IMR-90 (cell line): ENCODE measurements around the gene CC2D1A. TPM values are rescaled to one million over a fixed set of nuclear protein-coding genes. Genes with fewer than 3 reads are reported as not detected.

ENCODE experiments used
- ATAC-seq: fragments of 200-7000 bp; cut with Tn5 transposase; 2 replicates; pipeline ENCODE4 v1.9.1; 2020; ENCODE audit warnings: low read depth, mild to moderate bottlenecking, moderate library complexity
- BruUV-seq: library from RNA; stranded (reverse); fragments of 400-500 nt; replicated peaks from 2 replicates; lab custom pipeline; 2021; lab: Mats Ljungman, UMichigan
- CTCF ChIA-PET: fragments of 300-600 bp; formaldehyde crosslinking; extraction: SDS; loops from one replicate; lab custom pipeline; 2021; ENCODE audit warnings: antibody characterized with exemption; lab: Yijun Ruan, JAX
- POLR2A ChIA-PET: fragments of 300-600 bp; sonication (Branson Sonifier 250); formaldehyde crosslinking; loops from one replicate; lab custom pipeline; 2022; ENCODE audit warnings: antibody characterized with exemption; ENCODE audit not compliant: unreplicated experiment; lab: Charles Lee
- DNase-seq: peaks from one replicate; pipeline ENCODE4 v3.0.0; 2013
- H2AFZ ChIP-seq: replicated peaks from 2 replicates; pipeline ENCODE3; 2013; ENCODE audit warnings: low read length, mild to moderate bottlenecking; ENCODE audit not compliant: poor library complexity
- H2AK5ac ChIP-seq: 2 replicates; pipeline ENCODE4 v1.6.1; 2013; ENCODE audit warnings: low read depth, low read length, inconsistent platforms
- H2AK9ac ChIP-seq: replicated peaks from 2 replicates; pipeline ENCODE3; 2013; ENCODE audit warnings: mild to moderate bottlenecking, low read depth, low read length, moderate library complexity; ENCODE audit not compliant: poor library complexity
- H2BK120ac ChIP-seq: 2 replicates; pipeline ENCODE4 v1.6.1; 2013; ENCODE audit warnings: low read depth, low read length, inconsistent platforms
- H2BK15ac ChIP-seq: 3 replicates; pipeline ENCODE4 v1.6.1; 2013; ENCODE audit warnings: low read depth, low read length, inconsistent platforms
- H2BK20ac ChIP-seq: 2 replicates; pipeline ENCODE4 v1.6.1; 2013; ENCODE audit warnings: low read depth, mild to moderate bottlenecking, inconsistent platforms, low read length, moderate library complexity
- H2BK5ac ChIP-seq: 2 replicates; pipeline ENCODE4 v1.6.1; 2013; ENCODE audit warnings: mild to moderate bottlenecking, low read depth, low read length, inconsistent platforms; ENCODE audit not compliant: poor library complexity, severe bottlenecking
- H3K14ac ChIP-seq: replicated peaks from 2 replicates; pipeline ENCODE4 v1.6.1; 2013; ENCODE audit warnings: low read depth, low read length, inconsistent platforms
- H3K18ac ChIP-seq: 2 replicates; pipeline ENCODE4 v1.6.1; 2013; ENCODE audit warnings: low read depth, low read length, control low read depth
- H3K23ac ChIP-seq: 2 replicates; pipeline ENCODE4 v1.6.1; 2013; ENCODE audit warnings: low read depth, low read length, inconsistent platforms
- H3K27ac ChIP-seq: 2 replicates; pipeline ENCODE4 v1.5.1; 2013; ENCODE audit warnings: mild to moderate bottlenecking, control low read depth, low read length; ENCODE audit not compliant: insufficient read depth
- H3K27me3 ChIP-seq: 2 replicates; pipeline ENCODE4 v1.6.1; 2013; ENCODE audit warnings: low read length; ENCODE audit not compliant: control insufficient read depth, insufficient read depth
- H3K36me3 ChIP-seq: 2 replicates; pipeline ENCODE4 v1.6.1; 2013; ENCODE audit warnings: low read length, mixed read lengths; ENCODE audit not compliant: control insufficient read depth, insufficient read depth
- H3K4ac ChIP-seq: 2 replicates; pipeline ENCODE4 v1.6.1; 2013; ENCODE audit warnings: low read depth, low read length, inconsistent platforms
- H3K4me1 ChIP-seq: 2 replicates; pipeline ENCODE4 v1.6.1; 2013; ENCODE audit warnings: low read length, mixed read lengths; ENCODE audit not compliant: control insufficient read depth, insufficient read depth
- H3K4me2 ChIP-seq: 2 replicates; pipeline ENCODE4 v1.6.1; 2013; ENCODE audit warnings: low read depth, mild to moderate bottlenecking, control low read depth, low read length, moderate library complexity
- H3K4me3 ChIP-seq: 2 replicates; pipeline ENCODE4 v1.5.1; 2013; ENCODE audit warnings: low read depth, mild to moderate bottlenecking, control low read depth, low read length, moderate library complexity; ENCODE audit not compliant: insufficient read depth
- H3K56ac ChIP-seq: 2 replicates; pipeline ENCODE4 v1.6.1; 2013; ENCODE audit warnings: low read length, inconsistent platforms; ENCODE audit not compliant: insufficient read depth; ENCODE audit errors: extremely low read depth
- H3K79me1 ChIP-seq, 2 experiments: 2 replicates each; pipeline ENCODE4 v1.6.1; 2013; ENCODE audit warnings: low read length in 2 of 2, inconsistent platforms in 1 of 2, low read depth in 1 of 2
- H3K9ac ChIP-seq: 2 replicates; pipeline ENCODE4 v1.6.1; 2013; ENCODE audit warnings: low read depth, low read length, control low read depth
- H3K9me1 ChIP-seq: 2 replicates; pipeline ENCODE4 v1.6.1; 2013; ENCODE audit warnings: low read length, inconsistent platforms; ENCODE audit not compliant: insufficient read depth
- H3K9me3 ChIP-seq: 2 replicates; pipeline ENCODE4 v1.6.1; 2013; ENCODE audit warnings: low read length; ENCODE audit not compliant: control insufficient read depth, insufficient read depth
- H4K20me1 ChIP-seq: 2 replicates; pipeline ENCODE4 v1.6.1; 2013; ENCODE audit warnings: low read length, inconsistent platforms; ENCODE audit not compliant: insufficient read depth
- H4K5ac ChIP-seq: 2 replicates; pipeline ENCODE4 v1.6.1; 2013; ENCODE audit warnings: mild to moderate bottlenecking, low read depth, low read length, control low read depth
- H4K8ac ChIP-seq, 2 experiments: 2 replicates each; pipeline ENCODE4 v1.6.1; 2013; ENCODE audit warnings: low read depth in 2 of 2, low read length in 2 of 2, control low read depth in 1 of 2, inconsistent platforms in 1 of 2
- H4K91ac ChIP-seq: 2 replicates; pipeline ENCODE4 v1.6.1; 2013; ENCODE audit warnings: low read depth, low read length, inconsistent platforms; ENCODE audit not compliant: insufficient read depth
- BHLHE40 ChIP-seq: fragments of 150-350 bp; IDR thresholded peaks from 2 replicates; pipeline ENCODE4 v1.6.1; 2016; ENCODE audit warnings: mild to moderate bottlenecking, low read depth, low read length
- CEBPB ChIP-seq: IDR thresholded peaks from 2 replicates; pipeline ENCODE4 v1.6.1; 2012; ENCODE audit warnings: low read depth, low read length, improper control_type of control experiment
- CHD1 ChIP-seq: IDR thresholded peaks from 2 replicates; pipeline ENCODE4 v1.6.1; 2012; ENCODE audit warnings: low read depth, low read length, improper control_type of control experiment
- FOS ChIP-seq: fragments of 150-350 bp; IDR thresholded peaks from 2 replicates; pipeline ENCODE4 v1.6.1; 2016; ENCODE audit warnings: low read depth, low read length
- MAFK ChIP-seq: IDR thresholded peaks from 2 replicates; pipeline ENCODE4 v1.6.1; 2012; ENCODE audit warnings: low read depth, low read length, improper control_type of control experiment
- MAZ ChIP-seq: IDR thresholded peaks from 2 replicates; pipeline ENCODE4 v1.6.1; 2012; ENCODE audit warnings: low read depth, mild to moderate bottlenecking, low read length, improper control_type of control experiment, moderate library complexity, borderline replicate concordance
- MXI1 ChIP-seq: IDR thresholded peaks from 2 replicates; pipeline ENCODE4 v1.6.1; 2012; ENCODE audit warnings: low read depth, mild to moderate bottlenecking, low read length, moderate library complexity, borderline replicate concordance
- NFE2L2 ChIP-seq: fragments of 150-350 bp; IDR thresholded peaks from 2 replicates; pipeline ENCODE4 v1.6.1; 2016; ENCODE audit warnings: low read depth, mild to moderate bottlenecking, low read length
- POLR2A ChIP-seq: IDR thresholded peaks from 2 replicates; pipeline ENCODE4 v1.6.1; 2012; ENCODE audit warnings: mild to moderate bottlenecking, low read depth, low read length
- RAD21 ChIP-seq: IDR thresholded peaks from 2 replicates; pipeline ENCODE4 v1.6.1; 2012; ENCODE audit warnings: low read length, improper control_type of control experiment
- RCOR1 ChIP-seq: IDR thresholded peaks from 2 replicates; pipeline ENCODE4 v1.6.1; 2012; ENCODE audit warnings: mild to moderate bottlenecking, low read length, improper control_type of control experiment; ENCODE audit not compliant: insufficient replicate concordance
- RFX5 ChIP-seq: IDR thresholded peaks from 2 replicates; pipeline ENCODE4 v1.8.0; 2012; ENCODE audit warnings: low read depth, mild to moderate bottlenecking, low read length, moderate library complexity
- SMC3 ChIP-seq: fragments of 150-350 bp; IDR thresholded peaks from 2 replicates; pipeline ENCODE4 v1.6.1; 2016; ENCODE audit warnings: low read depth, mild to moderate bottlenecking, antibody characterized with exemption, low read length, moderate library complexity
- WGBS, 2 experiments: methylation state at CpG; one replicate each; pipeline versions ENCODE4 v1.1.5 to v1.1.7; 2013; ENCODE audit warnings: missing lambda C conversion rate in 2 of 2; ENCODE audit not compliant: insufficient read length in 1 of 2; ENCODE audit errors: extremely low coverage in 2 of 2; 5-methylcytosine and 5-hydroxymethylcytosine counted together
- dilution Hi-C: fragments of 300-500 bp; cut with HindIII; formaldehyde crosslinking; loops from one replicate; pipeline ENCODE4 v1.14.3; 2018; ENCODE audit warnings: low sequenced_read_pairs; ENCODE audit not compliant: unreplicated experiment
- in situ Hi-C: fragments of 300-500 bp; cut with MboI; formaldehyde crosslinking; loops from 3 replicates; pipeline ENCODE4 v1.14.3; 2019; ENCODE audit warnings: low sequenced_read_pairs, inconsistent platforms, mixed read lengths
- intact Hi-C: fragments of 100-400 bp; cut with micrococcal nuclease; formaldehyde crosslinking; loops from 2 replicates; pipeline ENCODE4 v1.10.0; 2022
- polyA plus RNA-seq, 3 experiments: library from polyadenylated mRNA; depleted of rRNA; stranded (reverse); fragments of >200 nt; gene quantifications; 2 replicates each; pipeline ENCODE4 v1.2.3, GENCODE V29; 2012; ENCODE audit warnings: low replicate concordance in 1 of 3
- total RNA-seq: library from RNA; depleted of rRNA; stranded (reverse); fragments of >200 nt; gene quantifications from 2 replicates; pipeline ENCODE4 v1.2.3, GENCODE V29; 2012
- TF ChIP-seq, protein P1 (sequence below): fragments of 150-350 bp; IDR thresholded peaks from 2 replicates; pipeline ENCODE4 v1.6.1; 2016; ENCODE audit warnings: low read depth, mild to moderate bottlenecking, low read length, moderate library complexity, borderline replicate concordance
- TF ChIP-seq, protein P2 (sequence below): conservative IDR thresholded peaks from 2 replicates; pipeline ENCODE4 v1.5.1; 2012; ENCODE audit warnings: mild to moderate bottlenecking, low read depth, low read length, improper control_type of control experiment
- TF ChIP-seq, protein P3 (sequence below): fragments of 150-350 bp; IDR thresholded peaks from 2 replicates; pipeline ENCODE4 v1.6.1; 2017; ENCODE audit warnings: mild to moderate bottlenecking, antibody characterized with exemption, low read length, low read depth

Gene CC2D1A
- total and polyA plus RNA-seq, 2 of the 4 experiments (the other 2 are of a cell fraction) = 4.1 to 14.7 TPM

DNA sequence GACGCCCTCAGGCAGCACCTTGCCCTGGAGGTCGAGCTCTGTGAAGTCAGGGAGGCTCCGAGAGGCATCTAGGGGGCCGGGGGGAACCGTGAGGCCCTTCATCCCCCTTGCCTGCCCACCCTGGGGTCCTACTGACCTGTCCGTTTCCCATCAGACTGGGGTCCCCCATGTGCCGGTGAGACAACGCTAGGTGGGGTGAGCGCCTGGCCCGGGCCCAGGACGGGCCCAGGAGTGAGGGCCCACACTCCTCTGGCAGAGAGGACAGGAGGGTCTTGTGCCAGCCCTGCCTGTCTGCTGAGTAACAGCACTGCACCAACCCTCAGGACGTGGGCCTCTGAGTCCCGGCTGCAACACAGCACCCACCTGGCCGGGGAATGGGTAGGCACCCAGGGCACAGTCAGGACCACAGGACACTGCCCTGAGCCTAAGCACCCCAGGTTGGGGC lies 60.7 kb downstream of the CC2D1A start:
- Histone ChIP-seq H4K8ac (no peak overlapping the region), H3K4me2 (no peak overlapping the region), H3K56ac (no peak overlapping the region), H3K23ac (no peak overlapping the region), H4K5ac (no peak overlapping the region), H2AFZ (no peak overlapping the region), H2BK5ac (no peak overlapping the region), H3K4me1 (peaks cover 9% of the 10 kb centered on the region), H4K20me1 (peaks cover 7% of the 10 kb centered on the region), H3K4ac (no peak overlapping the region), H2BK120ac (no peak overlapping the region), H2AK5ac (no peak overlapping the region), H4K91ac (no peak overlapping the region), H3K9ac (no peak overlapping the region), H3K9me1 (no peaks in the 10 kb centered on the region; the same call in 1 of the 2 replicates), H2BK20ac (no peak overlapping the region), H3K14ac (no peak overlapping the region), H3K79me1 (no peaks in the 10 kb centered on the region), H3K9me3 (no peaks in the 10 kb centered on the region), H3K36me3 (peaks cover 27% of the 10 kb centered on the region; the same call in 1 of the 2 replicates), H3K4me3 (no peak overlapping the region), H3K27me3 (no peaks in the 10 kb centered on the region), H2AK9ac (no peak overlapping the region), H2BK15ac (no peak overlapping the region), H3K18ac (no peak overlapping the region), H3K27ac (no peak overlapping the region)
- BruUV-seq = no TSS peak
- ATAC-seq (no peak), DNase-seq (no peak)
- WGBS, 2 experiments = 92% methylated on average over 4 of the region's 14 CpGs; no CpG with 5 or more reads in 1 of the 2 experiments
- intact Hi-C loops = no loop called here
- in situ Hi-C loops = no loop called here
- dilution Hi-C loops = no loop called here
- ChIA-PET CTCF (no interaction called here), POLR2A (no interaction called here)
- TF ChIP-seq MAZ (no peak), NFE2L2 (no peak), MXI1 (no peak), BHLHE40 (no peak), MAFK (no peak), RCOR1 (no peak), RFX5 (no peak), CHD1 (no peak), RAD21 (no peak), CEBPB (no peak), POLR2A (no peak), FOS (no peak), SMC3 (no peak)
- TF ChIP-seq, protein P1, sequence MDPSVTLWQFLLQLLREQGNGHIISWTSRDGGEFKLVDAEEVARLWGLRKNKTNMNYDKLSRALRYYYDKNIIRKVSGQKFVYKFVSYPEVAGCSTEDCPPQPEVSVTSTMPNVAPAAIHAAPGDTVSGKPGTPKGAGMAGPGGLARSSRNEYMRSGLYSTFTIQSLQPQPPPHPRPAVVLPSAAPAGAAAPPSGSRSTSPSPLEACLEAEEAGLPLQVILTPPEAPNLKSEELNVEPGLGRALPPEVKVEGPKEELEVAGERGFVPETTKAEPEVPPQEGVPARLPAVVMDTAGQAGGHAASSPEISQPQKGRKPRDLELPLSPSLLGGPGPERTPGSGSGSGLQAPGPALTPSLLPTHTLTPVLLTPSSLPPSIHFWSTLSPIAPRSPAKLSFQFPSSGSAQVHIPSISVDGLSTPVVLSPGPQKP = no peak
- TF ChIP-seq, protein P2, sequence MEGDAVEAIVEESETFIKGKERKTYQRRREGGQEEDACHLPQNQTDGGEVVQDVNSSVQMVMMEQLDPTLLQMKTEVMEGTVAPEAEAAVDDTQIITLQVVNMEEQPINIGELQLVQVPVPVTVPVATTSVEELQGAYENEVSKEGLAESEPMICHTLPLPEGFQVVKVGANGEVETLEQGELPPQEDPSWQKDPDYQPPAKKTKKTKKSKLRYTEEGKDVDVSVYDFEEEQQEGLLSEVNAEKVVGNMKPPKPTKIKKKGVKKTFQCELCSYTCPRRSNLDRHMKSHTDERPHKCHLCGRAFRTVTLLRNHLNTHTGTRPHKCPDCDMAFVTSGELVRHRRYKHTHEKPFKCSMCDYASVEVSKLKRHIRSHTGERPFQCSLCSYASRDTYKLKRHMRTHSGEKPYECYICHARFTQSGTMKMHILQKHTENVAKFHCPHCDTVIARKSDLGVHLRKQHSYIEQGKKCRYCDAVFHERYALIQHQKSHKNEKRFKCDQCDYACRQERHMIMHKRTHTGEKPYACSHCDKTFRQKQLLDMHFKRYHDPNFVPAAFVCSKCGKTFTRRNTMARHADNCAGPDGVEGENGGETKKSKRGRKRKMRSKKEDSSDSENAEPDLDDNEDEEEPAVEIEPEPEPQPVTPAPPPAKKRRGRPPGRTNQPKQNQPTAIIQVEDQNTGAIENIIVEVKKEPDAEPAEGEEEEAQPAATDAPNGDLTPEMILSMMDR = no peak
- TF ChIP-seq, protein P3, sequence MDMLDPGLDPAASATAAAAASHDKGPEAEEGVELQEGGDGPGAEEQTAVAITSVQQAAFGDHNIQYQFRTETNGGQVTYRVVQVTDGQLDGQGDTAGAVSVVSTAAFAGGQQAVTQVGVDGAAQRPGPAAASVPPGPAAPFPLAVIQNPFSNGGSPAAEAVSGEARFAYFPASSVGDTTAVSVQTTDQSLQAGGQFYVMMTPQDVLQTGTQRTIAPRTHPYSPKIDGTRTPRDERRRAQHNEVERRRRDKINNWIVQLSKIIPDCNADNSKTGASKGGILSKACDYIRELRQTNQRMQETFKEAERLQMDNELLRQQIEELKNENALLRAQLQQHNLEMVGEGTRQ = no peak
